NAMALWA (cell line): ENCODE results near the gene AGAP1.

Experiments
- DNase-seq: peaks from one replicate; pipeline ENCODE4 v3.0.0-alpha.2; 2015; ENCODE audit warnings: low spot score

The AGAP1 gene

GRCh38 chr2:236162031-236162845, 668.4 kb downstream of the AGAP1 start:
- DNase-seq, result no peak

GRCh38 chr2:236162882-236163470, 669.1 kb downstream of the AGAP1 start:
- no peak for DNase-seq

GRCh38 chr2:236163471-236164200, 669.8 kb downstream of the AGAP1 start:
- no peak for DNase-seq

GRCh38 chr2:236164201-236164924, 670.5 kb downstream of the AGAP1 start:
- no peak for DNase-seq

- DNase-seq, result no peak
Observed at GRCh38 chr2:236164925-236165841, 671.3 kb downstream of the AGAP1 start.

- DNase-seq, result no peak
Observed at GRCh38 chr2:236165842-236166795, 672.3 kb downstream of the AGAP1 start.

GRCh38 chr2:236166796-236167296, 673.0 kb downstream of the AGAP1 start:
- no peak for DNase-seq

GRCh38 chr2:236167297-236168109, 673.7 kb downstream of the AGAP1 start:
- DNase-seq, result no peak

- no peak for DNase-seq
Observed at GRCh38 chr2:236168110-236169080, 674.6 kb downstream of the AGAP1 start, which contains the start of gene GBX2. Gene GBX2 (minus strand): TSS chr2:236168386. CDS start chr2:236167971, 415 bp downstream.

- no peak for DNase-seq
Observed at GRCh38 chr2:236169151-236169721, 675.4 kb downstream of the AGAP1 start.

GRCh38 chr2:236169741-236170589, 676.1 kb downstream of the AGAP1 start:
- DNase-seq, result no peak

GRCh38 chr2:236170590-236171165, 676.8 kb downstream of the AGAP1 start:
- DNase-seq, result no peak

- DNase-seq, result no peak
Observed at GRCh38 chr2:236171181-236171679, 677.4 kb downstream of the AGAP1 start.

GRCh38 chr2:236171680-236172254, 677.9 kb downstream of the AGAP1 start:
- no peak for DNase-seq
